ENCODE results near the gene GNAO1.

DNA sequence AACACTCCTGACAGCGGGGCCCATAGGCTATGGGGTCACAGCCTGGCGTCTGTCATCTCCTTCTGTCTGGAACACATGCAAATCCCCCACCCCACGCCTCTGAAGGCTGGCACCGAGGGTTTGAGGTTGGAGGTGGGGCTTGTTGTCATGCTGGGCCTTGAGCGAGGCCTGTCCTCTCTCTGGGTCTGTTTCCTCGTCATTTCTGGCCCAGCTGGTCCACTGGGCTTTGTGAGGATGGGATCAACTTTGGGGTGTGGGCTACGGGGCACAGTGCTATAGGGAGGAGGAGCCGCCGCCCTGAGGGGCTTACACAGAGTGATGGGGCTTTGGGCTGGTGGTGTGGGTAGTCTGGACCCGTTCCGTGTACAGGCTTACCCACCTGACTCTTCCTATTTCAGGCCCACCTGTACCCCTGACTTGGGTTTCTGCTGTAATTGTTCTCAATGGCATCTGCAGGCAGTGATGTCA is 146.6 kb downstream of the GNAO1 start:
- TF ChIP-seq, protein P1, sequence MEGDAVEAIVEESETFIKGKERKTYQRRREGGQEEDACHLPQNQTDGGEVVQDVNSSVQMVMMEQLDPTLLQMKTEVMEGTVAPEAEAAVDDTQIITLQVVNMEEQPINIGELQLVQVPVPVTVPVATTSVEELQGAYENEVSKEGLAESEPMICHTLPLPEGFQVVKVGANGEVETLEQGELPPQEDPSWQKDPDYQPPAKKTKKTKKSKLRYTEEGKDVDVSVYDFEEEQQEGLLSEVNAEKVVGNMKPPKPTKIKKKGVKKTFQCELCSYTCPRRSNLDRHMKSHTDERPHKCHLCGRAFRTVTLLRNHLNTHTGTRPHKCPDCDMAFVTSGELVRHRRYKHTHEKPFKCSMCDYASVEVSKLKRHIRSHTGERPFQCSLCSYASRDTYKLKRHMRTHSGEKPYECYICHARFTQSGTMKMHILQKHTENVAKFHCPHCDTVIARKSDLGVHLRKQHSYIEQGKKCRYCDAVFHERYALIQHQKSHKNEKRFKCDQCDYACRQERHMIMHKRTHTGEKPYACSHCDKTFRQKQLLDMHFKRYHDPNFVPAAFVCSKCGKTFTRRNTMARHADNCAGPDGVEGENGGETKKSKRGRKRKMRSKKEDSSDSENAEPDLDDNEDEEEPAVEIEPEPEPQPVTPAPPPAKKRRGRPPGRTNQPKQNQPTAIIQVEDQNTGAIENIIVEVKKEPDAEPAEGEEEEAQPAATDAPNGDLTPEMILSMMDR (IDR thresholded peaks at IDR 0.05; ENCODE audit: insufficient read depth, low read length), result no peak
- TF ChIP-seq, protein P2, sequence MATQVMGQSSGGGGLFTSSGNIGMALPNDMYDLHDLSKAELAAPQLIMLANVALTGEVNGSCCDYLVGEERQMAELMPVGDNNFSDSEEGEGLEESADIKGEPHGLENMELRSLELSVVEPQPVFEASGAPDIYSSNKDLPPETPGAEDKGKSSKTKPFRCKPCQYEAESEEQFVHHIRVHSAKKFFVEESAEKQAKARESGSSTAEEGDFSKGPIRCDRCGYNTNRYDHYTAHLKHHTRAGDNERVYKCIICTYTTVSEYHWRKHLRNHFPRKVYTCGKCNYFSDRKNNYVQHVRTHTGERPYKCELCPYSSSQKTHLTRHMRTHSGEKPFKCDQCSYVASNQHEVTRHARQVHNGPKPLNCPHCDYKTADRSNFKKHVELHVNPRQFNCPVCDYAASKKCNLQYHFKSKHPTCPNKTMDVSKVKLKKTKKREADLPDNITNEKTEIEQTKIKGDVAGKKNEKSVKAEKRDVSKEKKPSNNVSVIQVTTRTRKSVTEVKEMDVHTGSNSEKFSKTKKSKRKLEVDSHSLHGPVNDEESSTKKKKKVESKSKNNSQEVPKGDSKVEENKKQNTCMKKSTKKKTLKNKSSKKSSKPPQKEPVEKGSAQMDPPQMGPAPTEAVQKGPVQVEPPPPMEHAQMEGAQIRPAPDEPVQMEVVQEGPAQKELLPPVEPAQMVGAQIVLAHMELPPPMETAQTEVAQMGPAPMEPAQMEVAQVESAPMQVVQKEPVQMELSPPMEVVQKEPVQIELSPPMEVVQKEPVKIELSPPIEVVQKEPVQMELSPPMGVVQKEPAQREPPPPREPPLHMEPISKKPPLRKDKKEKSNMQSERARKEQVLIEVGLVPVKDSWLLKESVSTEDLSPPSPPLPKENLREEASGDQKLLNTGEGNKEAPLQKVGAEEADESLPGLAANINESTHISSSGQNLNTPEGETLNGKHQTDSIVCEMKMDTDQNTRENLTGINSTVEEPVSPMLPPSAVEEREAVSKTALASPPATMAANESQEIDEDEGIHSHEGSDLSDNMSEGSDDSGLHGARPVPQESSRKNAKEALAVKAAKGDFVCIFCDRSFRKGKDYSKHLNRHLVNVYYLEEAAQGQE (IDR thresholded peaks at IDR 0.05; ENCODE audit: insufficient replicate concordance, low read depth), result no peak
- TF ChIP-seq POLR2AphosphoS5 (IDR thresholded peaks at IDR 0.05; ENCODE audit: low read depth) (no peak), SPI1 (IDR thresholded peaks at IDR 0.05; ENCODE audit: borderline replicate concordance, low read depth) (no peak)
